Measurements from ENCODE around the gene GPX7.

DNA sequence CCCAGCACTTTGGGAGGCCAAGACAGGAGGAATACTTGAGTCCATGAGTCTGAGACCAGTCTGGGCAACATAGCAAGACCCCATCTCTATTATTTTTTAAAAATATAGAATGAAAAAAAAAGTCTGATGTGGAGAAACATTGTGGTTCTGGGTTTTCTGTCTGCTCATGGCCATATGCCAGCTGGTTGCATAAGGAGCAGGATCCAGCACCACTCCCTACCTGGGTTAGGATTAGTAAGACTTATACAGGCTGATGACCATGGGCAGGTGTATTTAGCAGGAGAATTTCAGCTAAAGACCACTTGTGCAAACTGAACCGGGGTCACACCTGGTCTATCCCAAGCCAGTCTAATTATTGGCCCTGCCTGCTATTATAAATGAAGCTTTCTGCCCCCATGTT is 16.7 kb upstream of the GPX7 start:
- TF ChIP-seq POLR2AphosphoS5 (IDR thresholded peaks at IDR 0.05; ENCODE audit: low read depth, low read length) (no peak), POLR2A (IDR thresholded peaks at IDR 0.05; ENCODE audit: low read depth, low read length) (no peak)
